Smooth muscle cell (in vitro differentiated cells): ENCODE data around the gene IER3. TPM values are rescaled to one million over a fixed set of nuclear protein-coding genes. Genes with fewer than 3 reads are reported as not detected.
A peak's percentile ranks its signal among the peaks of the same experiment; 100 is the strongest.

Source experiments
- DNase-seq: peaks from one replicate; lab custom pipeline; 2025; ENCODE audit not compliant: unreplicated experiment; lab: John Stamatoyannopoulos, UW
- H2AFZ ChIP-seq: fragments of 200-600 bp; sonication (generic); 2 replicates; pipeline ENCODE4 v1.6.0; 2016; ENCODE audit warnings: antibody characterized with exemption, low read depth, mild to moderate bottlenecking
- H3F3A ChIP-seq: fragments of 200-600 bp; sonication (generic); 2 replicates; pipeline ENCODE4 v1.6.0; 2017; ENCODE audit warnings: antibody characterized with exemption, low read depth
- H3K27ac ChIP-seq: fragments of 200-600 bp; sonication (generic); 2 replicates; pipeline ENCODE4 v1.5.1; 2016; ENCODE audit warnings: low read depth, mild to moderate bottlenecking
- H3K27me3 ChIP-seq: fragments of 200-600 bp; sonication (generic); 2 replicates; pipeline ENCODE4 v1.6.1; 2016; ENCODE audit warnings: low read depth, mild to moderate bottlenecking
- H3K36me3 ChIP-seq: fragments of 200-600 bp; sonication (generic); 2 replicates; pipeline ENCODE4 v1.5.1; 2016; ENCODE audit warnings: low read depth
- H3K4me1 ChIP-seq: fragments of 200-600 bp; sonication (generic); 2 replicates; pipeline ENCODE4 v1.5.1; 2016; ENCODE audit warnings: low read depth
- H3K4me2 ChIP-seq: fragments of 200-600 bp; sonication (generic); 2 replicates; pipeline ENCODE4 v1.6.0; 2016; ENCODE audit warnings: mild to moderate bottlenecking
- H3K4me3 ChIP-seq: fragments of 200-600 bp; sonication (generic); 2 replicates; pipeline ENCODE4 v1.5.1; 2016; ENCODE audit warnings: mild to moderate bottlenecking
- H3K79me2 ChIP-seq: fragments of 200-600 bp; sonication (generic); 2 replicates; pipeline ENCODE4 v1.6.0; 2016; ENCODE audit warnings: low read depth, mild to moderate bottlenecking
- H3K9ac ChIP-seq: fragments of 200-600 bp; sonication (generic); 2 replicates; pipeline ENCODE4 v1.6.0; 2016; ENCODE audit warnings: low read depth
- H3K9me3 ChIP-seq: fragments of 200-600 bp; sonication (generic); replicated peaks from 2 replicates; pipeline ENCODE4 v1.5.1; 2016; ENCODE audit warnings: low read depth
- H4K20me1 ChIP-seq: fragments of 200-600 bp; sonication (generic); 2 replicates; pipeline ENCODE4 v1.6.0; 2016; ENCODE audit warnings: low read depth
- CTCF ChIP-seq: fragments of 200-600 bp; sonication (generic); IDR thresholded peaks from 2 replicates; pipeline ENCODE4 v1.5.1; 2017; ENCODE audit warnings: borderline replicate concordance, mild to moderate bottlenecking, antibody characterized with exemption; ENCODE audit not compliant: insufficient read depth, poor library complexity, severe bottlenecking
- WGBS: methylation state at CpG from one replicate; pipeline ENCODE4 v1.1.7; 2016; ENCODE audit warnings: low lambda C conversion rate; 5-methylcytosine and 5-hydroxymethylcytosine counted together
- polyA plus RNA-seq: library from polyadenylated mRNA; unstranded; fragments of >200 nt; fragmentation: Nextera tagmentation; extraction: Ambion mirVana; gene quantifications from 2 replicates; pipeline ENCODE4 v1.2.1, GENCODE V29; 2016
- total RNA-seq: library from RNA; depleted of rRNA; stranded (reverse); fragments of >200 nt; gene quantifications from 2 replicates; pipeline ENCODE4 v1.2.3, GENCODE V29; 2014

Gene IER3
- total and polyA plus RNA-seq, 2 experiments from 2014 or later, result 736 to 811 TPM

- no peak overlapping the region for H2AFZ ChIP-seq
- H3K27ac ChIP-seq, result peak overlapping the region; percentile 100
- H3K79me2 ChIP-seq, result peaks cover 13% of the 10 kb centered on the region
- WGBS, result 48% methylated on average over 1 of the region's 1 CpG
- peaks cover 37% of the 10 kb centered on the region for H3F3A ChIP-seq
- DNase-seq, result no peak
- peaks cover 21% of the 10 kb centered on the region for H3K4me1 ChIP-seq
- H3K9ac ChIP-seq, result peak overlapping the region; percentile 65
- no peaks in the 10 kb centered on the region for H3K36me3 ChIP-seq
- no peaks in the 10 kb centered on the region for H3K9me3 ChIP-seq
- H4K20me1 ChIP-seq, result peaks cover 14% of the 10 kb centered on the region
- no peak overlapping the region for H3K4me3 ChIP-seq
- TF ChIP-seq CTCF, result no peak
- H3K4me2 ChIP-seq, result no peak overlapping the region
- no peaks in the 10 kb centered on the region for H3K27me3 ChIP-seq
Observed at GRCh38 chr6:30747300-30747687, 2.9 kb upstream of the IER3 start.

GRCh38 chr6:30743099-30744053 is 971 bp downstream of the IER3 start:
- Histone ChIP-seq H3K79me2 (peaks cover 28% of the 10 kb centered on the region), H3K9ac (peak overlapping the region; percentile 98), H2AFZ (no peak overlapping the region), H3K4me1 (peaks cover 3% of the 10 kb centered on the region), H3F3A (peaks cover 23% of the 10 kb centered on the region), H3K4me3 (peak overlapping the region; percentile 84), H3K9me3 (no peaks in the 10 kb centered on the region), H3K27ac (peak overlapping the region; percentile 94), H4K20me1 (peaks cover 34% of the 10 kb centered on the region), H3K27me3 (no peaks in the 10 kb centered on the region), H3K4me2 (peak overlapping the region; percentile 87), H3K36me3 (no peaks in the 10 kb centered on the region)
- WGBS, result under 1% methylated on average over 52 of the region's 55 CpGs
- DNase-seq, result no peak
- TF ChIP-seq CTCF, result no peak

- Histone ChIP-seq H3K9me3 (no peaks in the 10 kb centered on the region), H3K4me2 (peak within 1 kb of the TSS; percentile 87), H3K79me2 (peaks cover 36% of the 10 kb centered on the region), H3K27ac (peak within 1 kb of the TSS; percentile 94), H3F3A (peaks cover 20% of the 10 kb centered on the region), H3K27me3 (no peaks in the 10 kb centered on the region), H3K9ac (peak within 1 kb of the TSS; percentile 98), H2AFZ (no peak within 1 kb of the TSS), H4K20me1 (peaks cover 42% of the 10 kb centered on the region), H3K36me3 (peaks cover 6% of the 10 kb centered on the region), H3K4me1 (no peaks in the 10 kb centered on the region), H3K4me3 (peak within 1 kb of the TSS; percentile 84)
- no peak for TF ChIP-seq CTCF
- 1% methylated on average over 23 of the region's 66 CpGs for WGBS
- peak; percentile 82 for DNase-seq
Observed at GRCh38 chr6:30742316-30743098, 1.8 kb downstream of the IER3 start, which contains the start of gene FLOT1. Gene FLOT1 (minus strand): TSS chr6:30742687. CDS start chr6:30742189, 498 bp downstream.
